GM12874 (cell line): ENCODE measurements around the gene RNF151.

Source experiments
- CTCF ChIP-seq: IDR thresholded peaks from 2 replicates; pipeline ENCODE4 v1.5.1; 2011; ENCODE audit warnings: low read depth, mild to moderate bottlenecking, control low read depth, low read length, moderate library complexity; ENCODE audit not compliant: insufficient read depth

Gene RNF151

DNA sequence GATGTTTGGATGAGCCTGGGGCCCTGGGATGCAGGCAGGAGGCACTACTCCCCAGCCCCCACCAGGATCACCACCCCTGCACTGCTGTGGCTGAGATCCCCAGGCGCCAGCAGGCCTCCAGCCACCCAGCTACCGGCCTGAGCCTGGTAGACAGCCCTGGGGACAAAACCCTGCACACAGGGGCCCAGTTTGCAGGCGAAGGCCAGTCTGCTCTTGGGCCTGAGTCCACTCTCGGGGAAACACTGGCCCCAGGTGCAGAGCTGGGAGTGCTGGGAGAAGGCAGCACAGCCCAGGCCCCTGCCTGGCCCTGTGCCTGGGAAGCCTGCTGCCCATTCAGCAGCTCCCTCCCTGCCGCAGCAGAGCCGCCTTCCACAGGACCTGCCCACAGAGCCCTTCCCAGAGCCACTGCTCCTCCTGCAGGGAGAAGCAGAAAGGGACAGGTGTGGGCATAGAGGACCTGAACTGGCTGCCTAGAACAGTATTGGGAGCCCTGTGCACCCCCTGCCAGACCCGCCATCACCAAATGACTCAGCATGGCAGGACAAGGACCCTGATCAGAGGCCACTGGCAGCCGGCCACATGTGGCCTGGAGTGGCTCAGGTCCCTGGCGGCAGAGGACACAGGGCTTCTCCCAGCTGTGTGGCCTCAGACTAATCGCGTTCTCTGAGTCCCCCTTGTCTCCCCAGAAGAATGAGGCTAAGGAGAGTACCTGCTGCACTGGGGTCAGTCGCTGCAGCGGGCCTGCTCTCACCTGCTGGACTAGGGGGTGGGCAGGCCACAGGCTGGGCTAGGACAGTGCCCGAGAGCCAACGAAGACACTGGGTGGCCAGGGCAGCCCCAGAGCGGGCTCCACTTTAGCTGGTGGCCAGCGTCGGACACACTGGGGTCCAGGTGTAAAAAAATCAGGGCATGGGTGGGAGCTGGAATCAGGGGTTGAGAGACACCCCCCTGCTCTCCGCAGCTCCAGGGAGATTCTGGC, 34.3 kb upstream of the RNF151 start:
- TF ChIP-seq CTCF, result no peak

DNA sequence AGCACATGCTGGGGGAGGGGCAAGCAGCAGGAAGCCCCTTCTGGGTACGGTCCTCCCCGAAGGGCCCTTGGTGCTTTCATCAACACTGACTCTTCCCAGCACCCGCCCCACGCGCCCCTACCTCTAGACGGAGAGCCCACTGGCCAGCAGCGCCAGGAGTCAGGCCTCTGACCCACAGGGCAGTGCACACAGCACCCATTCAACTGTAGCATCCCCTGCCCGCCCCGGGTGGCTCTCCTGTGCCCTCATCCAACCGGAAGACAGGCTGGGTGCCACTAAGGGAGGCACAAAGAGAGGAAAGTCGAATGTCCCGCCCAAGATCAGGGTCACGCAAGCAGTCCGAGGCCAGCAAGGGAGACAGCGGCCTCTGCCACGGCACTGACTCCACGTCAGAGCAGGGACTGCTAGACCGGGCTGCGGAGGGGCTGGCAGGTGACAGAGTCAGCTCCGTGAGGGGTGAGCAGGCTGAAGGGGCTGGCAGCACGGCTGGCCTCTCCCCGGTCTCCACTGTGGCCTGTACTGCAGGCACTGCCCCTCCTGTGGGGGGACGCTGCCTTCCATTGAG, 33.5 kb upstream of the RNF151 start:
- no peak for TF ChIP-seq CTCF

- TF ChIP-seq CTCF, result no peak
Observed at GRCh38 chr16:1936945-1937479, 29.6 kb upstream of the RNF151 start.

- no peak for TF ChIP-seq CTCF
Observed at GRCh38 chr16:1938316-1938715, 28.3 kb upstream of the RNF151 start.

DNA sequence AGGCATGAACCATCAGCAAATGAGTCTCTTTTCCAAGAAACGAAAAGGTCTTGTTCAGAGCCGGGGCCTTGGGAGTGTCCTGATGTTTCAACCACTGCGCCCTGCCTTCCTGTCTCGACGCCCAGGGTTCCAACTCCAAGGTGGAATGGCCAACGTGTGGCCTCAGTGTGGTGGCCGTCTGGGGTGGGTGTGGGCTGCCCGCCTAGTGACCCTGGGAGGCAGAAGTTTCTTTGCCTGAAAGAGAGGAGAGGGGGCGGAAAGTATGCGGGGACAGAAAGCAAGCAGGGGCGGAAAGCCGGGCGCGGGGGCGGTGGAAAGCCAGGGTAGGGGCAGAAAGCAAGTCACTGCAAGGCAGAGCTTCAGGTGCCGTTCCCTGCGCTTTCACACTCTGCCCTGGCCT, 27.7 kb upstream of the RNF151 start:
- TF ChIP-seq CTCF, result no peak

DNA sequence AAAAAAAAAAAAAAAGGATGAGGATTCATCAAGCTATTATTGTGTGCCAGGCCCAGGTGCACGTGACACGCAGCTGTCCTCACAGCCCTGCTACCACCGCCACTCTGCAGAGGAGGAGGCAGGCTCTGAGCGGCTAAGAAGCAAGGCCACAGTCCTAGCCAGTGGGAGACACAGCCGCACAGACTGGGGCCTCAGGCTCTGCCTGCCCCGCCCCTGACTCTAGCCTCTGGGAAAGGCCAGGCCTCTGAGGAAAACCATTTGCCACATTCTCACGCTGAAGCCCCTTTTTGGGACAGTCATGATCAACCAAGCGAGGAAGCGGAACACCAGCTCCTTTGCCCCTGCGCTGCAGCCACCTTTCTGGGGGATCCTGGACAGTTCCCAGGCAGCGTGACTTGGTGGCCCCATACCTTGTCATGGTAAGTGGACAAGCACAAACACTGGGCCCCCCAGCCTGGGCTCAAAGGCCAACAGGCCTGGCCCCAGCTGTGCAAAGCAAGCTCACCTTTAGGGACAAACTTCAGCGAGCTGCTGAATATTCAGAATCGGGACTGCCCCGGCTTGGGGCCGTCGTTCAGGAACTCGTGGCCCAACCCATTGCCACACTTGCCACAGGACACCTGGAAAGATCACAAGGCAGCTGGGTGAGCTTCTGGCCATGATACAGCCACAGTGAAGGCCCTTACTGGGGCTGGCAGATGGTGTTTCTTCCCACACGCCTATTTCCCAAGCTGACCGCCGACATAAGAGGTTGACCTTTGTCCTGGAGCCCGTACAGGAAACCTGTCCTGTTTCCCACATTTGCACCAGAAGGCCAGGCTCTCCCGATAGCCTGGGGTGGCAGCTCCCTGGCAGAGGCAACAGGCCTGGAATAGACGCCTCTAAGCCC, 26.1 kb upstream of the RNF151 start:
- TF ChIP-seq CTCF, result no peak
